Measurements from ENCODE around the gene GRIK4. TPM values are rescaled to one million over a fixed set of nuclear protein-coding genes. Genes with fewer than 3 reads are reported as not detected.

Gene GRIK4
- total RNA-seq, 1 experiment from 2014 or later: not detected

- Histone ChIP-seq H3K79me2 (ENCODE audit: low read depth) (no peaks in the 10 kb centered on the region), H3K27me3 (ENCODE audit: insufficient read depth, low read depth) (peaks cover 86% of the 10 kb centered on the region)
- POLR2A ChIA-PET (ENCODE audit: unreplicated experiment): no interaction called here
Observed at GRCh38 chr11:120795185-120795584, 283.6 kb downstream of the GRIK4 start.

GRCh38 chr11:120797143-120797542 lies 285.6 kb downstream of the GRIK4 start:
- H4K20me1 ChIP-seq (ENCODE audit: insufficient read depth): peaks cover 5% of the 10 kb centered on the region; the same call in 1 of the 2 replicates
- H3K27ac ChIP-seq: no peak overlapping the region
- ChIA-PET POLR2A (ENCODE audit: unreplicated experiment) (no interaction called here), CTCF (no interaction called here)
- H3K4me2 ChIP-seq: no peak overlapping the region
- H3K79me2 ChIP-seq (ENCODE audit: low read depth): no peaks in the 10 kb centered on the region
- H3K9me2 ChIP-seq (ENCODE audit: insufficient read depth): no peaks in the 10 kb centered on the region
- no peaks in the 10 kb centered on the region for H3K9me3 ChIP-seq (ENCODE audit: insufficient read depth, low read depth)
- H3K4me3 ChIP-seq: no peak overlapping the region
- peaks cover 66% of the 10 kb centered on the region for H3K27me3 ChIP-seq (ENCODE audit: insufficient read depth, low read depth)
- no peak overlapping the region for H2AFZ ChIP-seq
- no peaks in the 10 kb centered on the region for H3K4me1 ChIP-seq (replicated peaks; ENCODE audit: insufficient read depth)
- BruUV-seq (replicated peaks): no TSS peak
- no peak for DNase-seq
- intact Hi-C loops (cut with micrococcal nuclease; ENCODE audit: unreplicated experiment): no loop called here
- no peak for TF ChIP-seq EZH2 (IDR thresholded peaks at IDR 0.05; ENCODE audit: low read depth)
- TF ChIP-seq, protein P1, sequence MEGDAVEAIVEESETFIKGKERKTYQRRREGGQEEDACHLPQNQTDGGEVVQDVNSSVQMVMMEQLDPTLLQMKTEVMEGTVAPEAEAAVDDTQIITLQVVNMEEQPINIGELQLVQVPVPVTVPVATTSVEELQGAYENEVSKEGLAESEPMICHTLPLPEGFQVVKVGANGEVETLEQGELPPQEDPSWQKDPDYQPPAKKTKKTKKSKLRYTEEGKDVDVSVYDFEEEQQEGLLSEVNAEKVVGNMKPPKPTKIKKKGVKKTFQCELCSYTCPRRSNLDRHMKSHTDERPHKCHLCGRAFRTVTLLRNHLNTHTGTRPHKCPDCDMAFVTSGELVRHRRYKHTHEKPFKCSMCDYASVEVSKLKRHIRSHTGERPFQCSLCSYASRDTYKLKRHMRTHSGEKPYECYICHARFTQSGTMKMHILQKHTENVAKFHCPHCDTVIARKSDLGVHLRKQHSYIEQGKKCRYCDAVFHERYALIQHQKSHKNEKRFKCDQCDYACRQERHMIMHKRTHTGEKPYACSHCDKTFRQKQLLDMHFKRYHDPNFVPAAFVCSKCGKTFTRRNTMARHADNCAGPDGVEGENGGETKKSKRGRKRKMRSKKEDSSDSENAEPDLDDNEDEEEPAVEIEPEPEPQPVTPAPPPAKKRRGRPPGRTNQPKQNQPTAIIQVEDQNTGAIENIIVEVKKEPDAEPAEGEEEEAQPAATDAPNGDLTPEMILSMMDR (conservative IDR thresholded peaks at IDR 0.05): no peak
- no peaks in the 10 kb centered on the region for H3F3A ChIP-seq (ENCODE audit: insufficient read depth, low read depth)
- no peaks in the 10 kb centered on the region for H3K36me3 ChIP-seq (ENCODE audit: low read depth)

More at GRCh38 chr11:120795185-120795584, 283.6 kb downstream of the GRIK4 start:
- Histone ChIP-seq H4K20me1 (ENCODE audit: insufficient read depth) (no peaks in the 10 kb centered on the region), H2AFZ (no peak overlapping the region), H3F3A (ENCODE audit: insufficient read depth, low read depth) (no peaks in the 10 kb centered on the region), H3K9me2 (ENCODE audit: insufficient read depth) (no peaks in the 10 kb centered on the region), H3K36me3 (ENCODE audit: low read depth) (no peaks in the 10 kb centered on the region), H3K27ac (no peak overlapping the region), H3K9me3 (ENCODE audit: insufficient read depth, low read depth) (no peaks in the 10 kb centered on the region; the same call in 1 of the 2 replicates), H3K4me2 (no peak overlapping the region), H3K4me1 (replicated peaks; ENCODE audit: insufficient read depth) (no peaks in the 10 kb centered on the region), H3K4me3 (no peak overlapping the region)
- CTCF ChIA-PET: no interaction called here
- DNase-seq: no peak
- BruUV-seq (replicated peaks): no TSS peak
- intact Hi-C loops (cut with micrococcal nuclease; ENCODE audit: unreplicated experiment): no loop called here
- TF ChIP-seq, protein P1 (conservative IDR thresholded peaks at IDR 0.05): no peak
- no peak for TF ChIP-seq EZH2 (IDR thresholded peaks at IDR 0.05; ENCODE audit: low read depth)

DNA sequence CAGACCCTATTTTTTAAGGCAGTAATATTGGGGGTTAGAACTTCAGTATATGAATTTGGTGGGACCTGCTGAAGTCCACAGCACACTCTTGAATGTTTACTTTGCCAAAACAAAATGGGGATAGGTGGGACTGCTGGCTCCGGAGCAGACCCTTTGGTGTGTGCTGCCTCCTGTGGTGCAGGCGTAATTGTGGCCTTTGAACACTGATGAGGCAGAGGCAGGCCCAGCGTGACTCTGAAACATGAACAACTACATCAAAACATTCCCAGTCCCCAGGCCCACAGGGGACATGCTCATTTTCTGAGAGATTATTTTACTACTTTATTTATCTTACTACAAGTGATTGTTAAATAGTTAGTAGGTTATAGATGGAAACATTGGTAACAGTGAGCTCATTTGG lies 287.3 kb downstream of the GRIK4 start:
- CTCF ChIA-PET: interaction anchor here (0.6 kb wide), 1 partner anchor 1992 kb away, joined by 3 read pairs; no protein-coding TSS in a partner anchor
- H3K36me3 ChIP-seq (ENCODE audit: low read depth): no peaks in the 10 kb centered on the region
- intact Hi-C loops (cut with micrococcal nuclease; ENCODE audit: unreplicated experiment): no loop called here
- no peaks in the 10 kb centered on the region for H3K79me2 ChIP-seq (ENCODE audit: low read depth)
- H3F3A ChIP-seq (ENCODE audit: insufficient read depth, low read depth): no peaks in the 10 kb centered on the region
- POLR2A ChIA-PET (ENCODE audit: unreplicated experiment): no interaction called here
- no peak overlapping the region for H3K27ac ChIP-seq
- no peaks in the 10 kb centered on the region for H3K9me3 ChIP-seq (ENCODE audit: insufficient read depth, low read depth)
- BruUV-seq (replicated peaks): no TSS peak
- H3K4me3 ChIP-seq: no peak overlapping the region
- no peak for DNase-seq
- H3K4me1 ChIP-seq (replicated peaks; ENCODE audit: insufficient read depth): no peaks in the 10 kb centered on the region
- peaks cover 5% of the 10 kb centered on the region; the same call in 1 of the 2 replicates for H4K20me1 ChIP-seq (ENCODE audit: insufficient read depth)
- peaks cover 49% of the 10 kb centered on the region for H3K27me3 ChIP-seq (ENCODE audit: insufficient read depth, low read depth)
- TF ChIP-seq EZH2 (IDR thresholded peaks at IDR 0.05; ENCODE audit: low read depth): no peak
- TF ChIP-seq, protein P1 (conservative IDR thresholded peaks at IDR 0.05): no peak
- H2AFZ ChIP-seq: no peak overlapping the region
- no peak overlapping the region for H3K4me2 ChIP-seq
- no peaks in the 10 kb centered on the region for H3K9me2 ChIP-seq (ENCODE audit: insufficient read depth)
